Ovary (tissue), 9 donors: Measurements from ENCODE around the gene FBXL7. TPM values are rescaled to one million over a fixed set of nuclear protein-coding genes. Genes with fewer than 3 reads are reported as not detected.

Experiments
- DNase-seq, 5 donors: peaks; one replicate each; pipeline ENCODE4 v3.0.0-alpha.2; 2019 to 2020
- H3K27ac ChIP-seq, 2 donors: fragments of 200-600 bp; one replicate each; pipeline versions ENCODE4 v1.5.1 to v1.8.0; 2019 to 2022
- H3K27me3 ChIP-seq: fragments of 200-600 bp; one replicate; pipeline ENCODE4 v1.8.0; 2022
- H3K36me3 ChIP-seq: fragments of 200-600 bp; sonication (generic); one replicate; pipeline ENCODE4 v1.5.1; 2019
- H3K4me1 ChIP-seq: one replicate; pipeline ENCODE4 v1.8.1; 2013; ENCODE audit warnings: mild to moderate bottlenecking, moderate library complexity; ENCODE audit not compliant: insufficient read depth
- H3K4me3 ChIP-seq: fragments of 200-600 bp; sonication (generic); one replicate; pipeline ENCODE4 v1.5.1; 2017
- H3K9me3 ChIP-seq, 2 donors: fragments of 200-600 bp in 1 of 2; sonication (generic) in 1 of 2; one replicate each; pipeline versions ENCODE4 v1.5.1 to v1.8.1; 2013 to 2019; ENCODE audit warnings: mild to moderate bottlenecking in 1 of 2, moderate library complexity in 1 of 2
- CTCF ChIP-seq, 3 donors: fragments of 450-650 bp in 2 of 3; fragments of 200-600 bp in 1 of 3; IDR thresholded peaks; one replicate each; pipeline versions ENCODE4 v1.5.1 to v1.8.0; 2016 to 2022; ENCODE audit warnings: antibody characterized with exemption in 3 of 3, mild to moderate bottlenecking in 1 of 3
- EP300 ChIP-seq: sonication (generic); formaldehyde crosslinking; IDR thresholded peaks from one replicate; pipeline ENCODE4 v1.6.1; 2017; ENCODE audit warnings: antibody characterized with exemption
- POLR2A ChIP-seq: fragments of 450-650 bp; IDR thresholded peaks from one replicate; pipeline ENCODE4 v1.6.1; 2017; ENCODE audit warnings: antibody characterized with exemption, mild to moderate bottlenecking, moderate library complexity
- WGBS, 3 donors: extraction: QIAGEN DNeasy Blood & Tissue Kit in 1 of 3; methylation state at CpG; one replicate each; pipeline versions ENCODE4 v1.1.5 to v1.1.7; 2013 to 2017; 5-methylcytosine and 5-hydroxymethylcytosine counted together
- intact Hi-C, 4 donors: fragments of 100-400 bp; cut with DNase I; formaldehyde crosslinking; loops; one replicate each; pipeline versions ENCODE4 v1.11.0 to v1.15.1; 2022 to 2023
- polyA plus RNA-seq, 2 donors: library from polyadenylated mRNA; stranded (reverse); fragments of 200-250 nt in 1 of 2; fragments of 350-450 nt in 1 of 2; fragmentation: Illumina TruSeq in 1 of 2; extraction: RNeasy Lipid Tissue Mini Kit (QIAGEN cat#74804) in 1 of 2; gene quantifications; one replicate each; pipeline ENCODE4 v1.2.3, GENCODE V29; 2013 to 2014
- total RNA-seq, 7 donors: library from RNA; depleted of rRNA in 2 of 7; stranded (reverse); fragments of >200 nt in 2 of 7; fragmentation: NEBNext Ultra II Directional in 3 of 7; extraction: Animal tissue kit (Norgen Biotek cat#: 25700) in 3 of 7; gene quantifications; one replicate each; pipeline versions ENCODE4 v1.1.0 to v1.2.4, GENCODE V29; 2016 to 2023
- donor health status: DM: no; HTN: no; CAD: no; lungs with moderate emphysema.
- donor health status: DM: no; HTN: no; CAD: no.
- donor health status: Bipolar disorder and iron deficiency.
- donor health status: DM: yes; HTN: yes; CAD: no.
- donor health status: DM: no; HTN: no; CAD: no.
- donor health status: DM: yes; HTN: yes; CAD: no.

FBXL7 gene
- total and polyA plus RNA-seq, 9 donors = 21.1 to 40.9 (median 29.2) TPM

- intact Hi-C loops = no loop called here
- 36 to 71% (median 57%) methylated on average over 1 of the region's 1 CpG for WGBS, 3 donors
Observed at GRCh38 chr5:15886156-15886555, 386.2 kb downstream of the FBXL7 start.

GRCh38 chr5:15887093-15887492 lies 387.1 kb downstream of the FBXL7 start:
- Histone ChIP-seq H3K4me3 (no peak overlapping the region), H3K4me1 (peaks cover 10% of the 10 kb centered on the region), H3K27ac (no peak overlapping the region), H3K36me3 (no peaks in the 10 kb centered on the region), H3K9me3 (no peaks in the 10 kb centered on the region), H3K27me3 (no peaks in the 10 kb centered on the region)
- intact Hi-C loops = no loop called here
- no peak for TF ChIP-seq CTCF (IDR thresholded peaks at IDR 0.05)
- no peak for TF ChIP-seq POLR2A
- no peak for TF ChIP-seq EP300
- WGBS, 3 donors = 6 to 31% (median 18%) methylated on average over 3 of the region's 3 CpGs
- no peak for DNase-seq

More at GRCh38 chr5:15886156-15886555, 386.2 kb downstream of the FBXL7 start:
- H3K36me3 ChIP-seq = no peaks in the 10 kb centered on the region
- TF ChIP-seq EP300 (no peak), CTCF (IDR thresholded peaks at IDR 0.05) (no peak), POLR2A (no peak)
- DNase-seq = no peak
- H3K27ac ChIP-seq = no peak overlapping the region
- no peaks in the 10 kb centered on the region for H3K27me3 ChIP-seq
- peaks cover 10% of the 10 kb centered on the region for H3K4me1 ChIP-seq
- H3K9me3 ChIP-seq = no peaks in the 10 kb centered on the region
- H3K4me3 ChIP-seq = no peak overlapping the region

GRCh38 chr5:15889001-15889400 lies 389.0 kb downstream of the FBXL7 start:
- H3K27ac ChIP-seq = no peak overlapping the region
- no peak overlapping the region for H3K4me3 ChIP-seq
- DNase-seq = no peak
- 95 to 97% (median 97%) methylated on average over 3 of the region's 3 CpGs for WGBS, 3 donors
- no peaks in the 10 kb centered on the region for H3K9me3 ChIP-seq
- TF ChIP-seq CTCF (IDR thresholded peaks at IDR 0.05) = no peak
- no peak for TF ChIP-seq EP300
- TF ChIP-seq POLR2A = no peak
- peaks cover 10% of the 10 kb centered on the region for H3K4me1 ChIP-seq
- intact Hi-C loops = no loop called here
- H3K36me3 ChIP-seq = no peaks in the 10 kb centered on the region
- H3K27me3 ChIP-seq = no peaks in the 10 kb centered on the region

GRCh38 chr5:15893866-15894265 lies 393.9 kb downstream of the FBXL7 start:
- H3K4me3 ChIP-seq = no peak overlapping the region
- H3K27me3 ChIP-seq = no peaks in the 10 kb centered on the region
- 87 to 98% (median 94%) methylated on average over 11 of the region's 11 CpGs for WGBS, 3 donors
- intact Hi-C loops = no loop called here
- DNase-seq = no peak
- H3K4me1 ChIP-seq = no peaks in the 10 kb centered on the region
- no peak overlapping the region for H3K27ac ChIP-seq
- no peak for TF ChIP-seq CTCF (IDR thresholded peaks at IDR 0.05)
- TF ChIP-seq EP300 = no peak
- TF ChIP-seq POLR2A = no peak
- H3K36me3 ChIP-seq = no peaks in the 10 kb centered on the region
- no peaks in the 10 kb centered on the region for H3K9me3 ChIP-seq
